Measurements from ENCODE around the gene ECPAS.

- TF ChIP-seq EZH2 (IDR thresholded peaks at IDR 0.05; ENCODE audit: insufficient read depth, poor library complexity, severe bottlenecking), result no peak
- no peak for TF ChIP-seq EZH2phosphoT487 (IDR thresholded peaks at IDR 0.05; ENCODE audit: insufficient read depth, low read depth)
Observed at GRCh38 chr9:111389406-111389805, 94.8 kb downstream of the ECPAS start.
